HG02642 (cell line): ENCODE results near the gene RCAN2.
"Not testable (repeated sequence)": the region's sequence is repeated elsewhere in the genome, so short reads cannot be mapped to it uniquely, and the experiment has no call there.

Experiments used
- ATAC-seq: cut with Tn5 transposase; IDR thresholded peaks from one replicate; pipeline ENCODE4 v1.9.1; 2021; ENCODE audit warnings: mild to moderate bottlenecking; ENCODE audit not compliant: unreplicated experiment, poor library complexity

RCAN2 gene

GRCh38 chr6:46444772-46445454, 46.3 kb downstream of the RCAN2 start:
- no peak for ATAC-seq

- ATAC-seq, result no peak
Observed at GRCh38 chr6:46443623-46444022, 47.6 kb downstream of the RCAN2 start.

- ATAC-seq, result no peak
Observed at GRCh38 chr6:46440641-46441040, 50.6 kb downstream of the RCAN2 start.

- ATAC-seq, result no peak
Observed at GRCh38 chr6:46440141-46440540, 51.1 kb downstream of the RCAN2 start.

GRCh38 chr6:46438245-46438644, 53.0 kb downstream of the RCAN2 start:
- ATAC-seq, result no peak

- no peak for ATAC-seq
Observed at GRCh38 chr6:46437671-46438221, 53.5 kb downstream of the RCAN2 start.

GRCh38 chr6:46422619-46423018, 68.6 kb downstream of the RCAN2 start:
- no peak for ATAC-seq

- ATAC-seq, result no peak
Observed at GRCh38 chr6:46421939-46422338, 69.3 kb downstream of the RCAN2 start.

GRCh38 chr6:46420921-46421638, 70.2 kb downstream of the RCAN2 start:
- ATAC-seq, result no peak

- no peak for ATAC-seq
Observed at GRCh38 chr6:46419576-46420002, 71.7 kb downstream of the RCAN2 start.

- no peak for ATAC-seq
Observed at GRCh38 chr6:46414398-46414797, 76.9 kb downstream of the RCAN2 start.

- no peak for ATAC-seq
Observed at GRCh38 chr6:46412662-46413061, 78.6 kb downstream of the RCAN2 start.

GRCh38 chr6:46411456-46412197, 79.6 kb downstream of the RCAN2 start:
- no peak for ATAC-seq

GRCh38 chr6:46410334-46410953, 80.8 kb downstream of the RCAN2 start:
- ATAC-seq, result no peak

- ATAC-seq, result no peak
Observed at GRCh38 chr6:46407776-46408530, 83.3 kb downstream of the RCAN2 start.

GRCh38 chr6:46407246-46407645, 84.0 kb downstream of the RCAN2 start:
- ATAC-seq, result no peak

GRCh38 chr6:46405620-46406180, 85.5 kb downstream of the RCAN2 start:
- not testable (repeated sequence) for ATAC-seq

GRCh38 chr6:46400898-46401297, 90.4 kb downstream of the RCAN2 start:
- ATAC-seq, result no peak

GRCh38 chr6:46395530-46395929, 95.7 kb downstream of the RCAN2 start:
- ATAC-seq, result no peak
